Motor neuron (in vitro differentiated cells): ENCODE results near the gene LNP1. TPM values are rescaled to one million over a fixed set of nuclear protein-coding genes. Genes with fewer than 3 reads are reported as not detected.
"Not testable (repeated sequence)": the region's sequence is repeated elsewhere in the genome, so short reads cannot be mapped to it uniquely, and the experiment has no call there.

Experiments used
- ATAC-seq, 8 experiments: fragments of 200-7000 bp; cut with Tn5 transposase; replicated peaks in 6 of 8; 2 replicates each; pipeline ENCODE4 v1.8.0; 2021; ENCODE audit warnings: mild to moderate bottlenecking in 8 of 8, moderate library complexity in 8 of 8
- H3K27ac ChIP-seq, 2 donors: fragments of 250-450 bp; sonication (Bioruptor Pico); 2 replicates each; pipeline ENCODE4 v1.9.0; 2021; ENCODE audit warnings: antibody characterized with exemption in 2 of 2, mild to moderate bottlenecking in 2 of 2, moderate library complexity in 1 of 2
- H3K4me1 ChIP-seq, 2 donors: fragments of 250-450 bp; sonication (Bioruptor Pico); replicated peaks in 1 of 2; 2 replicates each; pipeline ENCODE4 v1.6.1; 2021; ENCODE audit warnings: antibody characterized with exemption in 2 of 2, mild to moderate bottlenecking in 2 of 2, moderate library complexity in 1 of 2
- H3K4me3 ChIP-seq, 5 donors: fragments of 250-450 bp; sonication (Bioruptor Pico); 2 replicates each; pipeline ENCODE4 v1.9.0; 2021; ENCODE audit warnings: antibody characterized with exemption in 5 of 5, mild to moderate bottlenecking in 5 of 5, moderate library complexity in 4 of 5
- WGBS, 10 experiments: fragments of 450-650 bp; shearing (Covaris generic); methylation state at CpG; one replicate each; pipeline ENCODE4 v1.0.0; 2022; 5-methylcytosine and 5-hydroxymethylcytosine counted together
- in situ Hi-C, 9 experiments: fragments of 400-800 bp; cut with MboI; loops; one replicate each; pipeline ENCODE4 v1.15.0; 2021; ENCODE audit warnings: low sequenced_read_pairs in 9 of 9, low pct_unique_long_range_greater_than_20kb in 2 of 9; ENCODE audit not compliant: unreplicated experiment in 9 of 9
- total RNA-seq, 8 experiments: library from RNA; unstranded; fragments of 300-600 nt; gene quantifications; 2 replicates each; pipeline versions ENCODE4 v1.2.3 to v1.2.4, GENCODE V29; 2022

Gene LNP1
- total RNA-seq, 8 experiments from 2014 or later = 1.1 to 18.3 (median 10.7) TPM

DNA sequence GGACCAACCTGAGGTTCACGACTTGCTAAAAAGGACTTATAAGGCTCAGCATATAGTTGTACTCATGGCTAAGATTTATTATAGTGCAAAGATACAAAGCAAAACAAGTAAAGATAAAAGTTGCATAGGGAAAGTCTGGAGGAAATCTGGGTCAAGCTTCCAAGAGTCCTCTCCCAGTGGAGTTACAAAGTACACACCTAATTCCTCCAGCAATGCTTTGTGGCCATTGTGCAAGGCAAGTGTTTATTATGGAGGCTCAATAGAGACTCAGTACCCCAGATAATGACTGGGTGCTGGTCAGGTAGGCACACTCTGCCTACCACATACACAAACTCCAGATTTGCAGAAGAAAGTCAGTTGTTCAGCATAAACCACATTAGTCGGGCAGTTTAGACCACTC is 22.9 kb downstream of the LNP1 start:
- ATAC-seq = no peak
- H3K4me3 ChIP-seq = no peak overlapping the region
- in situ Hi-C loops = no loop called here
- no peaks in the 10 kb centered on the region for H3K4me1 ChIP-seq
- WGBS, 10 experiments = 50 to 100% (median 100%) methylated on average over 1 to 2 of the region's 2 CpGs
- H3K27ac ChIP-seq = no peak overlapping the region

DNA sequence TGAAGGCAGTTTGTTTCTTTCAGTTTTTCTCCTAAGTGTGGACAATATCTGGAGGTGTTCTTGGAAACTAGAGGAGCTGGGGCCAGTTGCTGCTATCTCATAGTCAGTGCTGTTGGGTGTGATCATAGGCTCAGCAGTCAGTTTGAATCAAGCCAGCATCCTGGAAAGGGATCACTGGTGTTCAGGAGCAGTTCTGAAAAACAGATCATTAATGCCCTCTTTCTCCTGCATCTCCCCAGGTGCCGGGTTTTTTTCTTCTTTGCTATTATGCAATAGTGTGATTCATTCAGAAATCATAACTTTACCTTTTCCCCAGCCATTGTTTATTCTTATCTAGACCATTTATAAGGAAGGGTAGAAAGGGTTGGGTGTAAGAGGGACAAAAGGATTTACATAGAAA is 24.0 kb downstream of the LNP1 start:
- no peak for ATAC-seq

DNA sequence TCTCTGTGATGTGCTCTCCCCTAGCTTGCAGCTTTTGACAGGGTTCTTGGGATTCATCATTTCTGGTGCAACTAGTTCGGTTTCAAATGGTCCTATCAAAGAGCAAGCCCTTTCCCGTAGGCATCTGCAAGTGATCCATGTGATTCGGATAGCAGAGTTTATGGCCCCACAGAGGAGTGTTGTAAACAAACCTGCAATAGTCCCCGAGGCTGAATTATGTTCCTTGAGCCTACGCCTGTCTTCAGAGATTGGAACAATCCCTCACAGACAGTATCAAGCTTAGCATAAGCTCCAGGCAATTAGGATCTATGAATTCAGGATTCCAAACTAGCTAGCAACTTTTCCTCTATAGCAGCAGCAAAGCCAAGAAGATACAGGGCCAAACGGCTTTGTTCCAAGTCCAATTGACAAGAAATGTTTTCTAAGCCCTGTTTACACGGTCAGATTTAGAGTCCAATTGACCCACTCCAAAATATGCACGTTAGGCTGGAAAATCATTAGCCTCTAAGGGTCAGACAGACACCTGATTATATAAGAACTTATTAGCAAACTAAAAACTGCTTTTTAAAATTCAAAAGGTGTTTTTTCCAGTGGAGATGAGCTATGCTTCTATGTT is 24.8 kb downstream of the LNP1 start:
- ATAC-seq = peak in 4 of 8 experiments; percentile 26 to 90 (median 85)
- Histone ChIP-seq H3K4me3 (no peak overlapping the region), H3K27ac (no peak overlapping the region), H3K4me1 (no peaks in the 10 kb centered on the region)
- in situ Hi-C loops = no loop called here
- WGBS, 10 experiments = 2 to 91% (median 77%) methylated on average over 1 to 7 of the region's 8 CpGs; no CpG with 5 or more reads in 1 of the 10 experiments

More for the DNA sequence above, 24.0 kb downstream of the LNP1 start:
- Histone ChIP-seq H3K27ac (no peak overlapping the region), H3K4me1 (no peaks in the 10 kb centered on the region), H3K4me3 (no peak overlapping the region)
- in situ Hi-C loops = no loop called here
- 14 to 100% (median 80%) methylated on average over 1 of the region's 1 CpG; no CpG with 5 or more reads in 4 of the 10 experiments for WGBS, 10 experiments

DNA sequence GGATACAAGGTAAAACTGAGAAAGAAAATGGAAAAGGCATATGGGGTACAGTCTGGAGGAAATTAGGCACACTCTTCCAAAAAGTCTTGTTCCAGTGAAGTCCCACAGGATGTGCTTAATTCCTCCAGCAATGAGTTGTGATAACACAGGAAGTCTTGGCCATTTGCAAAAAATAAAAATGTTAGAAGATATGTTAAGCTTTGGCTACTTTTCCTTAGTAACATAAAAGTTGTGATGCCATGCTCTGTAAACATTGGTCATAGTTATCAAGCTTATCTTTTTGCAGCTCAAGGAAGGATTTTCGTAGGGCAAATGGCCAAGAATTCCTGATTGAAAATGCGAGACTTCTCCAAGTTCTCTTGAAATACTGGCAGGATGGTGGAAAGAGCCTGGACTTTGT is 26.4 kb downstream of the LNP1 start:
- no peak for ATAC-seq
- in situ Hi-C loops = no loop called here
- 48 to 100% (median 80%) methylated on average over 1 to 2 of the region's 2 CpGs; no CpG with 5 or more reads in 2 of the 10 experiments for WGBS, 10 experiments
- Histone ChIP-seq H3K4me3 (no peak overlapping the region), H3K27ac (no peak overlapping the region), H3K4me1 (no peaks in the 10 kb centered on the region)

DNA sequence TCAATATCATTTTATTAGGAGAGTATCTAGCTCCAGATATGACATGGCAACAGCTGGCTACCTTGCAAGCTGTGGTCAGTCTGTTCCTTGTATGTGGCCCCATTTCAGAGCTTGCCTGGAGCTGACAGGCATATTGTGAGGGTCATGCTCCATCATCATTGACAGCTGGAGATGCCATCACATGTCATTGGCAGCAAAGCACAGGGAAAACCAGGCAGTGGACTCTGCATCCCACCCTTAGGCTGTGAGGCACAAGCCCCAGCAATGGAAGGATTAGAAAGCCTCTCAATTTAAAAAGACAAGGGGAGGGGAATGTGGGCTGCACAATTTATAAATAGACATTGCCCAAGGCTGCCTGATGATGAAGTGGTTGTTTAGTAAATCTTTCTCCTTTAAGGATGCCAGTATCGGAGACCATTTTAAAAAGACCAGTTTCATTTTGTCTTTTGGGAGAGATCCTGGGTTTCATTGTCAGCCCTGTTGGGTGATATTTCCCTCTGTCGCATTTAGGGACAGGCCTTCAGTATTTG is 27.9 kb downstream of the LNP1 start:
- in situ Hi-C loops = no loop called here
- Histone ChIP-seq H3K4me3 (no peak overlapping the region), H3K4me1 (no peaks in the 10 kb centered on the region), H3K27ac (no peak overlapping the region)
- 88 to 100% (median 100%) methylated on average over 1 to 2 of the region's 2 CpGs; no CpG with 5 or more reads in 4 of the 10 experiments for WGBS, 10 experiments
- ATAC-seq = peak in 1 of 8 experiments; percentile 35

DNA sequence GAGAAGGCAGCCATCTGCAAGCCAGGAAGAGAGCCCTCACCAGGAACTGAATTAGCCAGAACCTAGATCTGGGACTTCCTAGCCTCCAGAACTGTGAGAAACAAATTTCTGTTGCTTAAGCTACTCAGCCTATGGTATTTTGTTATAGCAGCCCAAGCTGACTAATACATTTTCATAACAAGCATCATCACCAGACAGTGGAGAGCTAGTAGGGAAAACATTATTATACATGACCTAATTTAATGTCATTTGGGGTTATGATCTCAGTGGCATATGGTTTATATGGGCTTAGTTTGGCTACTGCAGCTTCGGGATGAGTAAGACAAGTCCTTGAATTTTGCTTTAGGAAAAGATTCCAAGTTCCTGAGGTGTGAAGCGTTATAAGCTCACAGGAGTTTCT is 35.6 kb downstream of the LNP1 start:
- ATAC-seq = no peak
- Histone ChIP-seq H3K4me3 (no peak overlapping the region), H3K4me1 (no peaks in the 10 kb centered on the region), H3K27ac (no peak overlapping the region)
- WGBS, 10 experiments = 60 to 100% (median 93%) methylated on average over 1 to 2 of the region's 2 CpGs; no CpG with 5 or more reads in 3 of the 10 experiments
- in situ Hi-C loops = no loop called here

DNA sequence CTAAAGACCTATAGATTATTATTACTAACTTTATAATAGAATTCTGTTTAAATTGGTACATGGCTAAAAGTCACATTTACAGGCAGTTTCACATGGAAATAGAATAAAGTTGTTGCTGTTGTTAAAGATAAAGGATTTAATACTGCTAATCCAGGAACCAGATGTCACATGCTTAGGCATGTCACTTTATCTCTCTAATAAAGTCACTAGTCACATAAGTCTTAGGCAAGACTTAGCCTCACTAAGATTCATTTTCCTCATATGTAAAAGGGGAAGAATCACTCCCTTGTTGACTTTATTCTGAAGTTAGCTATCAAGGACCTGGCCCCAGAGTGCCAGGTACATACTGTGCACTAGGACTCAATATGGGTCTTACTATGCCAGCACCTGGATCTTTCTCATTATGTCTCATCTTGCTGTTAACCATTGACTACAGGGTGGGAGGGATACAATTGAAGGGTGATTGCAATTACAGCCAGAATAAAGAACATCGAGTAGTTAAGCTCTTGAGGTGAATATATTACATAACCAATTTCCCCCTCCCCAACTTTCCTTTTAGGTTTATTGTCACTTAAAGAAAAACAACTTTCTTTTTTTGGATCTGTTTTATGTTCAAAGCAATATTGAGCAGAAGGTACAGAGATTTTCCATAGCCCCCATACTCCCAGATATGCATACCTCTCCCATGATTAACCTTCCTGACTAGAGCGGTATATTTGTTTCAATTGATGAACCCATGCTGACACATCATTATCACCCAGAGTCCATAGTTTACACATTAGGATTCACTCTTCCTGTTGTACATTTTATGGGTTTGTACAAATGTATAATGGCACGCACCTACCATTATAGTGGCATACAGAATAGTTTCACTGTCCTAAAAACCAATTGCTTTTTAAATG is 36.6 kb downstream of the LNP1 start:
- in situ Hi-C loops = no loop called here
- 54 to 100% (median 86%) methylated on average over 1 to 3 of the region's 3 CpGs; no CpG with 5 or more reads in 3 of the 10 experiments for WGBS, 10 experiments
- Histone ChIP-seq H3K4me3 (no peak overlapping the region), H3K4me1 (no peaks in the 10 kb centered on the region), H3K27ac (no peak overlapping the region)
- no peak for ATAC-seq

DNA sequence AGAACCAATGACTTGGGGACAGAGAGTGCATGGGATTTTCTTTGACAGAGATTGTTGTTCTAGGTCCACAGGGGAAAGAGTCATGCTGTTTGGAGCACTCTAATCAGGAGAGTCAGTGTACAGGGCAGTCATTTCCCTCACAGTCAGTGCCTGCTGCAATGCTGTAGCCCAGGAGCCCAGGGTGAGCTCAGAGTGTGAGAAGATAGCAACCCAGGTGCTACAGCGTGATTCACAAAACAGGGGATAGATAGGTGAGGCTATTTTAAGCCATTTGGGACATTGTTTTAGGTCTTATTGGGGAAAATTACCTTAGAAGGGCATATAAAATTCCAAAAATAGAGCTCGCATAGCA is 37.3 kb downstream of the LNP1 start:
- H3K4me3 ChIP-seq = no peak overlapping the region
- H3K4me1 ChIP-seq = no peaks in the 10 kb centered on the region
- in situ Hi-C loops = no loop called here
- no peak for ATAC-seq
- no peak overlapping the region for H3K27ac ChIP-seq
- WGBS, 10 experiments = 88 to 100% (median 98%) methylated on average over 1 to 2 of the region's 2 CpGs; no CpG with 5 or more reads in 2 of the 10 experiments

DNA sequence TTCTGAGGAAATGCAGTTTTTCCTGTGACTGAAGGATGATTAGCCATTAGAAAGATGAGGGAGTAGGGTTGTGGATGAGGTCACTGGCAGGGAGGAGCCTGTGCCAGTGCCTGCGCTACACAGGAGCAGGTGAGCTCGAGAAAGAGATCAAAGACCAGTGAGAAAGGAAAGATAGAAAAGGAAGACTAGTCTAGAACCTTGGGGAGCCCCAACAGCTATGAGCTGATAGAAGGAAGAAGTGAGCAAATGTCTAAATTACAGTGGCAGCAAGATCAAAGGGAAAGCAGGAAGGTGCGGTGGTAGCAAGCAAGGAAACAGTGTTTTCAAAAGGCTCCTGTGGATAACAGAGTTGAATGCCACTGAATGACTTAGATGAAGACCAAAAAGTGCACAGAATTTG is 39.6 kb downstream of the LNP1 start:
- Histone ChIP-seq H3K4me1 (no peaks in the 10 kb centered on the region), H3K27ac (no peak overlapping the region), H3K4me3 (no peak overlapping the region)
- in situ Hi-C loops = no loop called here
- 41 to 100% (median 83%) methylated on average over 1 to 3 of the region's 3 CpGs; no CpG with 5 or more reads in 2 of the 10 experiments for WGBS, 10 experiments
- no peak for ATAC-seq

DNA sequence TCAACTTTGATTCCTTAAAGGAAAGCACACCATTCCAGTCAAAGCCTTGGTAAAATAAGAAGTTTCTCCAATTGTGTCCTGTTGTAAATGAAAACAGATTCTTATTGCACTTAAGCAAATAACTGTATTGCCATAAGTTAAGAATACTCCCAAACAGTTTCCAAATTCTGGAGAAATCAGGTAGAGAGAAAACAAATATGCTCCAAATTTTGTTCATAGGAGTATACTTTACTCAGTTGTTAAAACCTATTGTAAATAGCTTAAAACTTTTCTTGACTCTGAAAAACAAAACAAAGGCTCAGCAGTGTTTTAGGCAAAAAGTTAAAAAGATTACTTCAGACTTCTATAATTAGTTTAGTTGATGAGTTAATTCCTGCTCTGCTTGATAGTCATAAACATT is 42.4 kb downstream of the LNP1 start:
- H3K4me3 ChIP-seq = no peak overlapping the region
- ATAC-seq = no peak
- in situ Hi-C loops = no loop called here
- no peak overlapping the region for H3K27ac ChIP-seq
- H3K4me1 ChIP-seq = no peaks in the 10 kb centered on the region

DNA sequence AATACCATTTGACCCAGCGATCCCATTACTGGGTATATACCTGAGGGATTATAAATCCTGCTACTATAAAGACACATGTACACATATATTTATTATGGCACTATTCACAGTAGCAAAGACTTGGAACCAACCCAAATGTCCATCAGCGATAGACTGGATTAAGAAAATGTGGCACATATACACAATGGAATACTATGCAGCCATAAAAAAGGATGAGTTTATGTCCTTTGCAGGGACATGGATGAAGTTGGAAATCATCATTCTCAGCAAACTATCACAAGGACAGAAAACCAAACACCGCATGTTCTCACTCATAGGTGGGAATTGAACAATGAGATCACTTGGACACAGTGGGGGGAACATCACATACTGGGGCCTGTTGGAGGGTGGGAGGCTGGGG is 45.7 kb downstream of the LNP1 start:
- H3K4me3 ChIP-seq, in situ Hi-C loops: not testable (repeated sequence)
- 100% methylated on average over 1 to 2 of the region's 3 CpGs; no CpG with 5 or more reads in 6 of the 10 experiments for WGBS, 10 experiments

DNA sequence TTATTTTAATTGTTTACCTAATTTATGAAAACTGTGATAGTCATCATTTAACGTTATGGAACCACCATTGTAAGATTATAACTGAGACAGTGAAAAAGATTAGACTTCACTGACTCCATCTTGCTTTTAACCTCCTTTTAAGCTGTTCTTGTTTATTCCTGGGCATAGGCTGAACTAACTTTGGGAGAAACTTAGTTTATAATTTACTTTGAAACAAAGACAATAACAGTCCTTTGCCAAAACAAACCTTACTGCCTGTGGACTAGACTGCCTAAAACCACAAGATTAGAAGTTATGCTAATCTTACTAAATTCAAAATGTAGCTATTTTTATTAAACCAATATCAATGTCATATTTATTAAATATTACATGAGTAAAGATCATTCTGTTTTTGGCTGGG is 46.7 kb downstream of the LNP1 start:
- H3K4me3 ChIP-seq = no peak overlapping the region
- no peak overlapping the region for H3K27ac ChIP-seq
- WGBS, 10 experiments = 75 to 100% (median 100%) methylated on average over 1 of the region's 1 CpG; no CpG with 5 or more reads in 1 of the 10 experiments
- peaks cover 0 to 5% of the 10 kb centered on the region in 2 donors for H3K4me1 ChIP-seq
- in situ Hi-C loops = no loop called here
- ATAC-seq = no peak

More for the DNA sequence above, 45.7 kb downstream of the LNP1 start:
- not testable (repeated sequence) for H3K27ac ChIP-seq, H3K4me1 ChIP-seq, ATAC-seq

DNA sequence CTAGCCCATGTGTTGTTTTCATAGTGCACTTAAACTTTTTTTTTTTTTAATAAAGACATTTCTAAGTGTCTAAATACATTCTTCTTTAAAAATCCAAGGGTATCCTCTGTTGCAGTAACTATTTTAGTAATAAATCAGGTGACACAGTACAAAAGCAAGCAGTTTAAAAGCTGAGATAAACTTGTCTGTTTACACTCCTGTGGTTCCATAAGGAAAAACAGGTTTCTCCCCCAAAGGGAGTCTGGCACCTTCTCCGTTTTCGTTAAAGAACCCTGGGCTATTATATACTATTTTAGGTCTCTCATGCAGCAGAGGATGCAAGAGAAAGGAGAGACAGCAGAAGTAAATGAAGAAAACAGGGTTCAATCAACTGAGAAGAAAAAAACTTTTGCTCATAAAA is 47.9 kb downstream of the LNP1 start:
- Histone ChIP-seq H3K27ac (no peak overlapping the region), H3K4me1 (peaks cover 0 to 5% of the 10 kb centered on the region in 2 donors), H3K4me3 (no peak overlapping the region)
- WGBS, 10 experiments = 61 to 100% (median 72%) methylated on average over 1 to 2 of the region's 2 CpGs; no CpG with 5 or more reads in 2 of the 10 experiments
- in situ Hi-C loops = no loop called here
- no peak for ATAC-seq
